Keratinocyte (primary cell): ENCODE data around the gene IFIH1. TPM values are rescaled to one million over a fixed set of nuclear protein-coding genes. Genes with fewer than 3 reads are reported as not detected.

Source experiments
- DNase-seq: peaks from one replicate; pipeline ENCODE4 v3.0.0-alpha.2; 2011; ENCODE audit warnings: low read depth, missing footprints, low spot score
- FAIRE-seq: peaks from 2 replicates; lab custom pipeline; 2011; peaks lifted over from hg19 to GRCh38; lab: Jason Lieb, UNC
- H2AFZ ChIP-seq: 2 replicates; pipeline ENCODE4 v1.6.0; 2012; ENCODE audit warnings: low read length, control low read depth, inconsistent platforms; ENCODE audit not compliant: control insufficient read depth
- H3K27ac ChIP-seq: 2 replicates; pipeline ENCODE4 v1.5.1; 2011; ENCODE audit warnings: low read length; ENCODE audit not compliant: control insufficient read depth, insufficient read depth
- H3K27me3 ChIP-seq: 3 replicates; pipeline ENCODE4 v1.6.0; 2011; ENCODE audit warnings: low read length; ENCODE audit not compliant: control insufficient read depth, insufficient read depth; ENCODE audit errors: extremely low read depth
- H3K36me3 ChIP-seq, 2 experiments: 2 replicates in 1 of 2; 3 replicates in 1 of 2; pipeline ENCODE4 v1.5.1; 2011; ENCODE audit warnings: low read length in 2 of 2, mild to moderate bottlenecking in 1 of 2; ENCODE audit not compliant: control insufficient read depth in 2 of 2, insufficient read depth in 2 of 2; ENCODE audit errors: extremely low read depth in 1 of 2
- H3K4me1 ChIP-seq: 3 replicates; pipeline ENCODE4 v1.5.1; 2011; ENCODE audit warnings: low read length; ENCODE audit not compliant: control insufficient read depth, insufficient read depth; ENCODE audit errors: extremely low read depth
- H3K4me2 ChIP-seq: 3 replicates; pipeline ENCODE4 v1.6.0; 2011; ENCODE audit warnings: low read depth, low read length; ENCODE audit not compliant: control insufficient read depth, insufficient read depth; ENCODE audit errors: extremely low read depth
- H3K4me3 ChIP-seq, 3 experiments: fragments of 200-600 bp in 1 of 3; sonication (generic) in 1 of 3; 2 replicates in 2 of 3; 3 replicates in 1 of 3; pipeline ENCODE4 v1.5.1; 2011 to 2016; ENCODE audit warnings: low read length in 3 of 3, mild to moderate bottlenecking in 3 of 3, control low read depth in 2 of 3, inconsistent platforms in 1 of 3, low read depth in 1 of 3, mixed read lengths in 1 of 3, mixed run types in 1 of 3, moderate library complexity in 1 of 3; ENCODE audit not compliant: control insufficient read depth in 2 of 3, insufficient read depth in 2 of 3; ENCODE audit errors: extremely low read depth in 1 of 3
- H3K79me2 ChIP-seq: 2 replicates; pipeline ENCODE4 v1.6.0; 2012; ENCODE audit warnings: low read length; ENCODE audit not compliant: control insufficient read depth, insufficient read depth
- H3K9ac ChIP-seq: 3 replicates; pipeline ENCODE4 v1.6.0; 2011; ENCODE audit warnings: low read length; ENCODE audit not compliant: control insufficient read depth, insufficient read depth; ENCODE audit errors: extremely low read depth
- H3K9me1 ChIP-seq: 3 replicates; pipeline ENCODE4 v1.6.0; 2011; ENCODE audit warnings: low read length; ENCODE audit not compliant: control insufficient read depth, insufficient read depth; ENCODE audit errors: extremely low read depth
- H3K9me3 ChIP-seq: 2 replicates; pipeline ENCODE4 v1.5.1; 2012; ENCODE audit warnings: low read depth, low read length; ENCODE audit not compliant: control insufficient read depth
- H4K20me1 ChIP-seq: 3 replicates; pipeline ENCODE4 v1.6.0; 2011; ENCODE audit warnings: low read length; ENCODE audit not compliant: control insufficient read depth, insufficient read depth; ENCODE audit errors: extremely low read depth
- CTCF ChIP-seq, 3 experiments: IDR thresholded peaks in 1 of 3; conservative IDR thresholded peaks in 1 of 3; optimal IDR thresholded peaks in 1 of 3; 2 replicates in 2 of 3; 3 replicates in 1 of 3; pipeline versions ENCODE3 to v1.5.1; 2011; ENCODE audit warnings: low read length in 3 of 3, mild to moderate bottlenecking in 3 of 3, moderate library complexity in 2 of 3, control low read depth in 1 of 3, inconsistent platforms in 1 of 3; ENCODE audit not compliant: insufficient read depth in 2 of 3; ENCODE audit errors: extremely low read depth in 1 of 3
- EZH2 ChIP-seq: IDR thresholded peaks from one replicate; pipeline ENCODE4 v1.6.1; 2012; ENCODE audit warnings: inconsistent platforms, mild to moderate bottlenecking, low read length, moderate library complexity
- dilution Hi-C: fragments of 300-500 bp; cut with MboI; formaldehyde crosslinking; loops from one replicate; pipeline ENCODE4 v1.7.0; 2020; ENCODE audit warnings: low sequenced_read_pairs; ENCODE audit not compliant: extremely low pct_ligation_motif_present
- polyA plus RNA-seq, 5 experiments: library from polyadenylated mRNA; depleted of rRNA in 3 of 5; stranded (reverse) in 3 of 5; stranded (forward) in 1 of 5; unstranded in 1 of 5; fragments of >200 nt; gene quantifications; 1 replicate in 1 of 5; 2 replicates in 3 of 5; 3 replicates in 1 of 5; pipeline versions ENCODE4 v1.2.1 to v1.2.3, GENCODE V29; 2011 to 2012; ENCODE audit warnings: missing spikeins in 2 of 5, low read depth in 1 of 5, low replicate concordance in 1 of 5

The IFIH1 gene
- polyA plus RNA-seq, 1 donor (not counting 4 experiments of a cell fraction or from before 2014, with no cell fraction given), result 18.5 TPM

DNA sequence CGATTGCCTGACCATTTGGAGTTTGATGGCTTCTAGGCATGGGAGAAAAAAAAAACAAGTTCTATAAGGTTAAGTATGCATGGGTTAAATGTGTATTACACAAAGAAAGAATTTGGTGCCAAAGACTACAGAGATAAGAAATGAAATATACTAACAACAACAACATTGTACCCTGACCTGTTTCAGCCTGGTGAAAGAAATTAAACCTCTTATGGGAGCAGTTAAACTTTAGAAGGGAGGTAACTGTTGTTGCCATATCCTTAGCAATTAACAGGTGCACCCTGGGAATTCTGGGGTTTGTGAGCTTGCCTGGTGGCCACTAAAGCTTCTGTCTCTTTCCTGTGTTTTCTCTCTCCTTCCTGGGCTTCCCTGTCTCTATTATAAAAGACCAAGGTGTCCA lies 6.5 kb upstream of the IFIH1 start:
- no peaks in the 10 kb centered on the region for H4K20me1 ChIP-seq
- no peaks in the 10 kb centered on the region for H3K4me1 ChIP-seq
- no peak overlapping the region for H3K9ac ChIP-seq
- no peaks in the 10 kb centered on the region for H3K9me1 ChIP-seq
- no peak for DNase-seq
- H3K9me3 ChIP-seq, result no peaks in the 10 kb centered on the region
- H3K27ac ChIP-seq, result no peak overlapping the region
- no peaks in the 10 kb centered on the region for H3K27me3 ChIP-seq
- H3K79me2 ChIP-seq, result no peaks in the 10 kb centered on the region
- H3K4me3 ChIP-seq, result no peak overlapping the region
- no peak overlapping the region for H2AFZ ChIP-seq
- TF ChIP-seq EZH2, result no peak
- no peak for TF ChIP-seq CTCF (optimal IDR thresholded peaks at IDR 0.05 in 1 of 3, IDR thresholded peaks at IDR 0.05 in 1 of 3, conservative IDR thresholded peaks at IDR 0.05 in 1 of 3; ENCODE audit: extremely low read depth in 1 of 3, insufficient read depth in 2 of 3, low read length in 3 of 3)
- dilution Hi-C loops, result no loop called here
- no peak for FAIRE-seq
- no peak overlapping the region for H3K4me2 ChIP-seq
- H3K36me3 ChIP-seq, result no peaks in the 10 kb centered on the region

- TF ChIP-seq EZH2 (no peak), CTCF (optimal IDR thresholded peaks at IDR 0.05 in 1 of 3, IDR thresholded peaks at IDR 0.05 in 1 of 3, conservative IDR thresholded peaks at IDR 0.05 in 1 of 3; ENCODE audit: extremely low read depth in 1 of 3, insufficient read depth in 2 of 3, low read length in 3 of 3) (no peak)
- no peak overlapping the region for H3K9ac ChIP-seq
- H3K4me3 ChIP-seq, result no peak overlapping the region
- H3K27me3 ChIP-seq, result no peaks in the 10 kb centered on the region
- no peak for DNase-seq
- no peak for FAIRE-seq
- peaks cover 23% of the 10 kb centered on the region for H3K79me2 ChIP-seq
- no peak overlapping the region for H3K4me2 ChIP-seq
- H4K20me1 ChIP-seq, result no peaks in the 10 kb centered on the region
- H3K36me3 ChIP-seq, result no peaks in the 10 kb centered on the region
- H2AFZ ChIP-seq, result no peak overlapping the region
- no peaks in the 10 kb centered on the region for H3K9me3 ChIP-seq
- dilution Hi-C loops, result no loop called here
- no peak overlapping the region for H3K27ac ChIP-seq
- H3K4me1 ChIP-seq, result peaks cover 13% of the 10 kb centered on the region
- no peaks in the 10 kb centered on the region for H3K9me1 ChIP-seq
Observed at GRCh38 chr2:162320864-162321517, 2.5 kb upstream of the IFIH1 start.
